ENCODE results near the gene TTC9. TPM values are rescaled to one million over a fixed set of nuclear protein-coding genes. Genes with fewer than 3 reads are reported as not detected.
"Not testable (repeated sequence)": the region's sequence is repeated elsewhere in the genome, so short reads cannot be mapped to it uniquely, and the experiment has no call there.

TTC9 gene
- total and polyA plus RNA-seq, 3 donors from 2014 or later, result 1.5 to 2.4 (median 2.4) TPM

- Histone ChIP-seq H3K4me1 (no peaks in the 10 kb centered on the region), H3K4me3 (no peak overlapping the region), H3K9me3 (no peaks in the 10 kb centered on the region), H3K36me3 (ENCODE audit: low read depth, missing control alignments) (no peaks in the 10 kb centered on the region), H3K27ac (no peak overlapping the region), H3K27me3 (no peaks in the 10 kb centered on the region)
- DNase-seq, result no peak
- TF ChIP-seq POLR2A (IDR thresholded peaks at IDR 0.05) (no peak), CTCF (IDR thresholded peaks at IDR 0.05) (no peak)
- intact Hi-C loops (cut with DNase I; ENCODE audit: low total_unique reads), result no loop called here
Observed at GRCh38 chr14:70701610-70702009, 59.9 kb downstream of the TTC9 start.

GRCh38 chr14:70702161-70702560 lies 60.4 kb downstream of the TTC9 start:
- Histone ChIP-seq H3K27me3 (no peaks in the 10 kb centered on the region), H3K9me3 (no peaks in the 10 kb centered on the region), H3K27ac (no peak overlapping the region), H3K4me1 (peaks cover 4% of the 10 kb centered on the region), H3K36me3 (ENCODE audit: low read depth, missing control alignments) (no peaks in the 10 kb centered on the region), H3K4me3 (no peak overlapping the region)
- 83 to 94% methylated on average over 3 of the region's 3 CpGs for WGBS, 2 donors
- no peak for DNase-seq
- intact Hi-C loops (cut with DNase I; ENCODE audit: low total_unique reads), result no loop called here
- TF ChIP-seq POLR2A (IDR thresholded peaks at IDR 0.05) (no peak), CTCF (IDR thresholded peaks at IDR 0.05) (no peak)

GRCh38 chr14:70703621-70704168 lies 62.0 kb downstream of the TTC9 start:
- DNase-seq; H3K27ac ChIP-seq; H3K9me3 ChIP-seq; intact Hi-C loops (cut with DNase I; ENCODE audit: low total_unique reads); H3K4me3 ChIP-seq; H3K36me3 ChIP-seq (ENCODE audit: low read depth, missing control alignments); H3K27me3 ChIP-seq; H3K4me1 ChIP-seq: not testable (repeated sequence)
- WGBS, 2 donors, result 75 to 100% methylated on average over 1 of the region's 1 CpG

- Histone ChIP-seq H3K27me3 (no peaks in the 10 kb centered on the region), H3K4me3 (no peak overlapping the region), H3K36me3 (ENCODE audit: low read depth, missing control alignments) (no peaks in the 10 kb centered on the region), H3K9me3 (no peaks in the 10 kb centered on the region), H3K27ac (no peak overlapping the region), H3K4me1 (peaks cover 5% of the 10 kb centered on the region)
- TF ChIP-seq CTCF (IDR thresholded peaks at IDR 0.05) (no peak), POLR2A (IDR thresholded peaks at IDR 0.05) (no peak)
- 95 to 96% methylated on average over 1 of the region's 1 CpG for WGBS, 2 donors
- no peak for DNase-seq
- intact Hi-C loops (cut with DNase I; ENCODE audit: low total_unique reads), result no loop called here
Observed at GRCh38 chr14:70704960-70705359, 63.2 kb downstream of the TTC9 start.

GRCh38 chr14:70706177-70706576 lies 64.5 kb downstream of the TTC9 start:
- H3K27ac ChIP-seq, result no peak overlapping the region
- TF ChIP-seq CTCF (IDR thresholded peaks at IDR 0.05) (no peak), POLR2A (IDR thresholded peaks at IDR 0.05) (no peak)
- H3K4me1 ChIP-seq, result peaks cover 5% of the 10 kb centered on the region
- no peak for DNase-seq
- no peak overlapping the region for H3K4me3 ChIP-seq
- no peaks in the 10 kb centered on the region for H3K36me3 ChIP-seq (ENCODE audit: low read depth, missing control alignments)
- intact Hi-C loops (cut with DNase I; ENCODE audit: low total_unique reads), result no loop called here
- H3K27me3 ChIP-seq, result no peaks in the 10 kb centered on the region
- H3K9me3 ChIP-seq, result no peaks in the 10 kb centered on the region

Data from testis (tissue), 3 donors.